Measurements from ENCODE around the gene ATAD3C.
A peak's percentile ranks its signal among the peaks of the same experiment; 100 is the strongest.
"Not testable (repeated sequence)": the region's sequence is repeated elsewhere in the genome, so short reads cannot be mapped to it uniquely, and the experiment has no call there.

Gene ATAD3C

DNA sequence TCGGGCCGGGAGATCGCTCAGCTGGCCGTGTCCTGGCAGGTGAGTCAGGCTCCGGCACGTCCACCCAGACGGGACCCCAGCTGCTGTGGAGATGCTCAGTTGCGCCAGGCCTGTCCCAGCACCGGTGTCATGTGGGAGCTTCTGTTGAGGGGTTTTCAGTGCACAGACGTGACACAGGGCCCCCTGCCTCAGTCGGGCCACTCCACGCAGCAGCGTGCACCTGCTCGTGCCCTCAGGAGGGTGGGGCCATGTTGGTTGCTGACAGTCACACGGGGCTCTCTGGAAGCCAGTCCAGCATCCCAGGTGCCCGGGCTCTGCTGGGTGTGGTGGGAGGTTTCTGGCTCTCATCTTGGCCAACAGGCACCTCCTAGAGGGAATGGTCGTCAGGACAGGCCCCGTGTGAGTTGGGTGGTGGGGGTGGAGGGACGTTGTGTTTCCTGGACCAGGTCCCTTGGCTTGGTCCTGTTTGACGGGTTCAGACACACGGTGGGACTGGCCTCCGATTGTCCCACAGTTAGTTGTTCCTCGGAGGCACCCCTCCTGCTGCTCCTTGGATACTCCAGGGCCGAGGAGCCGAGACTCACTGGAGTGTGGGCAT lies 41.2 kb downstream of the ATAD3C start:
- Mint-ChIP-seq H3K4me1 (no peaks in the 10 kb centered on the region), H3K9me3 (peaks cover 33% of the 10 kb centered on the region), H3K4me3 (no peak overlapping the region), H3K27ac (no peak overlapping the region), H3K36me3 (ENCODE audit: low read depth) (peaks cover 54% of the 10 kb centered on the region), H3K27me3 (ENCODE audit: low read depth, poor library complexity) (no peaks in the 10 kb centered on the region)
- TF ChIP-seq, protein P1, sequence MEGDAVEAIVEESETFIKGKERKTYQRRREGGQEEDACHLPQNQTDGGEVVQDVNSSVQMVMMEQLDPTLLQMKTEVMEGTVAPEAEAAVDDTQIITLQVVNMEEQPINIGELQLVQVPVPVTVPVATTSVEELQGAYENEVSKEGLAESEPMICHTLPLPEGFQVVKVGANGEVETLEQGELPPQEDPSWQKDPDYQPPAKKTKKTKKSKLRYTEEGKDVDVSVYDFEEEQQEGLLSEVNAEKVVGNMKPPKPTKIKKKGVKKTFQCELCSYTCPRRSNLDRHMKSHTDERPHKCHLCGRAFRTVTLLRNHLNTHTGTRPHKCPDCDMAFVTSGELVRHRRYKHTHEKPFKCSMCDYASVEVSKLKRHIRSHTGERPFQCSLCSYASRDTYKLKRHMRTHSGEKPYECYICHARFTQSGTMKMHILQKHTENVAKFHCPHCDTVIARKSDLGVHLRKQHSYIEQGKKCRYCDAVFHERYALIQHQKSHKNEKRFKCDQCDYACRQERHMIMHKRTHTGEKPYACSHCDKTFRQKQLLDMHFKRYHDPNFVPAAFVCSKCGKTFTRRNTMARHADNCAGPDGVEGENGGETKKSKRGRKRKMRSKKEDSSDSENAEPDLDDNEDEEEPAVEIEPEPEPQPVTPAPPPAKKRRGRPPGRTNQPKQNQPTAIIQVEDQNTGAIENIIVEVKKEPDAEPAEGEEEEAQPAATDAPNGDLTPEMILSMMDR (IDR thresholded peaks at IDR 0.05): no peak
- DNase-seq: no peak

DNA sequence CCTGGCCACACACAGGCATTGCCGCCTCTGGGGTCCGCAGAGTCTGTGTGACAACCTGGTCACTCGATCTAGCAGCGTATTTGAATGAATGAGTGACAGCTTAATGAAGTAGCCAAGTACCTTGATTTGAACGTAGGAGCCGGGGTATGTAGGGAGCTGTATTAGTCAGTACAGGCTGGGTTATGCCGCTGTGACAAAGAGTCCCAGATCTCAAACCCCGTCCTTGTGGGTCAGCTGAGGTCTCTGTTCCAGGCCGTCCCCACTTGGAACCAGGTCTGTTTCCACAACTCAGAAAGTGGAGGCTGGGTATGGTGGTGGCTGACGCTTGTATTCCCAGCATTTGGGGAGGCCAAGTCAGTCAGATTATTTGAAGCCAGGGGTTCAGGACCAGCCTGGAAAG lies 42.1 kb downstream of the ATAD3C start:
- H3K9me3 Mint-ChIP-seq: peaks cover 33% of the 10 kb centered on the region
- H3K4me3 Mint-ChIP-seq: no peak overlapping the region
- TF ChIP-seq, protein P1 (IDR thresholded peaks at IDR 0.05): no peak
- no peaks in the 10 kb centered on the region for H3K4me1 Mint-ChIP-seq
- H3K36me3 Mint-ChIP-seq (ENCODE audit: low read depth): peaks cover 54% of the 10 kb centered on the region
- no peaks in the 10 kb centered on the region for H3K27me3 Mint-ChIP-seq (ENCODE audit: low read depth, poor library complexity)
- H3K27ac Mint-ChIP-seq: no peak overlapping the region
- DNase-seq: no peak

DNA sequence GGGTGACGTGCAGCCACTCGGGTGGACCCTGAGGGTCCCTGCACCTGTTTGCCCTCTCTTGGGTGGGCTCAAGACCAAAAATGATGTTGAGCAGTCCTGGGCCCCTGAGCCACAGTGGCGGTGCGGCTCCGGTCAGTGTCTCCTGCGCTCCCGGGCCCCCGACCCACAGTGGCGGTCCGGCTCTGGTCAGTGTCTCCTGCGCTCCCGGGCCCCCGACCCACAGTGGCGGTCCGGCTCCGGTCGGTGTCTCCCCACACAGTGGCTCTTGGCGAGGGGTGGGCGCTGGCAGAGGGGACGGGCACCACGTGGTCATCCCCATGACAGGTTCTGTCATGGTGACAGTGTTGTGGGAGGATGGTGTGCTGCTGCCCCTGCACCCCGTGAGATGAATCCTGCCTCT lies 44.8 kb downstream of the ATAD3C start:
- not testable (repeated sequence) for DNase-seq; H3K4me3 Mint-ChIP-seq; H3K4me1 Mint-ChIP-seq; H3K27ac Mint-ChIP-seq; H3K27me3 Mint-ChIP-seq (ENCODE audit: low read depth, poor library complexity)
- H3K9me3 Mint-ChIP-seq: peaks cover 33% of the 10 kb centered on the region
- H3K36me3 Mint-ChIP-seq (ENCODE audit: low read depth): peaks cover 45% of the 10 kb centered on the region

DNA sequence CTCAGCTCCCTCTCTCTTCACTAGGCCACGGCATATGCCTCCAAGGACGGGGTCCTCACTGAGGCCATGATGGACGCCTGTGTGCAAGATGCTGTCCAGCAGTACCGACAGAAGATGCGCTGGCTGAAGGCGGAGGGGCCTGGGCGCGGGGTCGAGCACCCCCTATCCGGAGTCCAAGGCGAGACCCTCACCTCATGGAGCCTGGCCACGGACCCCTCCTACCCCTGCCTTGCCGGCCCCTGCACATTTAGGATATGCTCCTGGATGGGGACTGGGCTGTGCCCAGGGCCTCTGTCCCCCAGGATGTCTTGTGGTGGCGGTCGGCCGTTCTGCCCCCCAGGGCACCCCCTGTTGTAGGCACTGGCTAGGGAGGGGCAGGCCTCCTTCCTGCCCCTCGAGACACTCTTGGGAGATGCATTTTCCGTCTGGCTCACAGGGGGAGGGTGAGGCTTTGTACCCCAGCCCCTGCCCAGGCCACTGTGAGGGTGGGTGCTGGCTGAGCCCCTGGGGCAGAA lies 46.0 kb downstream of the ATAD3C start:
- not testable (repeated sequence) for DNase-seq; H3K27me3 Mint-ChIP-seq (ENCODE audit: low read depth, poor library complexity); H3K4me3 Mint-ChIP-seq; H3K27ac Mint-ChIP-seq; H3K4me1 Mint-ChIP-seq
- Mint-ChIP-seq H3K9me3 (peaks cover 28% of the 10 kb centered on the region), H3K36me3 (ENCODE audit: low read depth) (peaks cover 33% of the 10 kb centered on the region)

DNA sequence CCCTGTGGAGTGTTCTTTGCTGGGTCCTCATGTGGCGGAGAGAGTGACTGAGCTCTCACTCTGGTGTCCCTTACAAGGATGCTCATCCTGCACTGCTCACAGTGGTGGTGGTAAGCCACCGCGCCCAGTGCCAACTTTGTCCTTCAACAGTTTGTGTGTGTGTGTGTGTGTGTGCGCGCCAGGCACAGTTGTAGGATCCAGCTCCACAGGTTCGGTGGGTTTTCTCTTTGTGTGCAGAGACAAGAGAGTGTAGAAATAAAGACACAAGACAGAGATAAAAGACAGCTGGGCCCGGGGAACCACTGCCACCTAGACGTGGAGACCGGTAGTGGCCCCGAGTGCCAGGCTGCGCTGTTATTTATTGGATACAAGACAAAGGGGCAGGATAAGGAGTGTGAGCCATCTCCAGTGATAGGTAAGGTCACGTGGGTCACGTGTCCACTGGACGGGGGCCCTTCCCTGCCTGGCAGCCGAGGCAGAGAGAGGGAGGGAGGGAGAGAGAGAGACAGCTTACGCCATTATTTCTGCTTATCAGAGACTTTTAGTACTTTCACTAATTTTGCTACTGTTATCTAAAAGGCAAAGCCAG lies 55.4 kb downstream of the ATAD3C start:
- not testable (repeated sequence) for H3K36me3 Mint-ChIP-seq (ENCODE audit: low read depth); H3K27me3 Mint-ChIP-seq (ENCODE audit: low read depth, poor library complexity); H3K9me3 Mint-ChIP-seq
- H3K4me1 Mint-ChIP-seq: peaks cover 26% of the 10 kb centered on the region
- TF ChIP-seq, protein P1 (IDR thresholded peaks at IDR 0.05): peak; percentile 64
- peak overlapping the region; percentile 71 for H3K4me3 Mint-ChIP-seq
- peak overlapping the region; percentile 99 for H3K27ac Mint-ChIP-seq
- peak; percentile 76 for DNase-seq

DNA sequence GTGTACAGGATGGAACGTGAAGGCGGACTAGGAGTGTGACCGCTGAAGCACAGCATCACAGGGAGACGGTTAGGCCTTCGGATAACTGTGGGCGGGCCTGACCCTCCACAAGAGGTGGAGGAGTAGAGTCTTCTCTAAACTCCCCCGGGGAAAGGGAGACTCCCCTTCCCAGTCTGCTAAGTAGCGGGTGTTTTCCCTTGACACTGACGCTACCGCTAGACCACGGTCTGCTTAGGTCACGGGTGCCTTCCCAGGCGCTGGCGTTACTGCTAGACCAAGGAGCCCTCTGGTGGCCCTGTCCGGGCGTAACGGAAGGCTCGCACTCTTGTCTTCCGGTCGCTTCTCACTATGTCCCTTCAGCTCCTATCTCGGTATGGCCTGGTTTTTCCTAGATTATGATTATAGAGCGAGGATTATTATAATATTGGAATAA lies 55.9 kb downstream of the ATAD3C start:
- H3K4me1 Mint-ChIP-seq: peaks cover 26% of the 10 kb centered on the region
- peak overlapping the region; percentile 71 for H3K4me3 Mint-ChIP-seq
- DNase-seq: peak; percentile 46
- H3K9me3 Mint-ChIP-seq; H3K27me3 Mint-ChIP-seq (ENCODE audit: low read depth, poor library complexity); H3K36me3 Mint-ChIP-seq (ENCODE audit: low read depth): not testable (repeated sequence)
- H3K27ac Mint-ChIP-seq: peak overlapping the region; percentile 99

DNA sequence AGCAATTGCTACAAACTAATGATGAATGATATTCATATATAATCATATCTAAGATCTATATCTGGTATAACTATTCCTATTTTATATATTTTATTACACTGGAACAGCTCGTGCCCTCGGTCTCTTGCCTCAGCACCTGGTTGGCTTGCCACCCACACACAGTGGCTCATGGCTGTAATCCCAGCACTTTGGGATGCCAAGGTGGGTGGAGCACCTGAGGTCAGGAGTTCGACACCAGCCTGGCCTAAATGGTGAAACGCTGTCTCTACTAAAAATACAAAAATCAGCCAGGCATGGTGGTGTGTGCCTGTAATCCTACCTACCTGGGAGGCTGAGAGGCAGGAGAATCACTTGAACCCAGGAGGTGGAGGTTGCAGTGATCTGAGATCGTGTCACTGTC lies 56.3 kb downstream of the ATAD3C start:
- not testable (repeated sequence) for H3K9me3 Mint-ChIP-seq; DNase-seq; H3K27me3 Mint-ChIP-seq (ENCODE audit: low read depth, poor library complexity); H3K36me3 Mint-ChIP-seq (ENCODE audit: low read depth)
- Mint-ChIP-seq H3K27ac (peak overlapping the region; percentile 87), H3K4me1 (peaks cover 28% of the 10 kb centered on the region), H3K4me3 (peak overlapping the region; percentile 66)

DNA sequence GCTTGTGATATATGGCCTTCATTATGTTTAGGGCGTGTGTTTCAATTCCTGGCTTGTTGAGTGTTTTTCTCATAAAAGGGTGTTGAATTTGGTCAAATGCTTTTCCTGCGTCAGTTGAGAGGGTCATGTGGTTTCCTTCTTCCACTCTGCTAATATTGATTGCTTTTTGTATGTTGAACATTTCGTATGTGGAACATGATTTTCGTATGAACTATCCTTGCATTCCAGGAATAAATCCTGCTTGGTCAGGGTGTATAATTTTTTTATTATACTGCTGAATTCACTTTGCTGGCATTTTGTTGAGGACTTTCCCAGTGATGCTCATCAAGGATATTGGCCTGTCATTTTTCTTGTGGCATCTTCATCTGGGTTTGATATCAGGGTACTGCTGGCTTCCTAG lies 57.8 kb downstream of the ATAD3C start:
- Mint-ChIP-seq H3K4me1 (peaks cover 33% of the 10 kb centered on the region), H3K27ac (peak overlapping the region; percentile 39), H3K27me3 (ENCODE audit: low read depth, poor library complexity) (no peaks in the 10 kb centered on the region), H3K4me3 (no peak overlapping the region), H3K36me3 (ENCODE audit: low read depth) (no peaks in the 10 kb centered on the region), H3K9me3 (no peaks in the 10 kb centered on the region)
- TF ChIP-seq, protein P1 (IDR thresholded peaks at IDR 0.05): no peak
- DNase-seq: no peak

DNA sequence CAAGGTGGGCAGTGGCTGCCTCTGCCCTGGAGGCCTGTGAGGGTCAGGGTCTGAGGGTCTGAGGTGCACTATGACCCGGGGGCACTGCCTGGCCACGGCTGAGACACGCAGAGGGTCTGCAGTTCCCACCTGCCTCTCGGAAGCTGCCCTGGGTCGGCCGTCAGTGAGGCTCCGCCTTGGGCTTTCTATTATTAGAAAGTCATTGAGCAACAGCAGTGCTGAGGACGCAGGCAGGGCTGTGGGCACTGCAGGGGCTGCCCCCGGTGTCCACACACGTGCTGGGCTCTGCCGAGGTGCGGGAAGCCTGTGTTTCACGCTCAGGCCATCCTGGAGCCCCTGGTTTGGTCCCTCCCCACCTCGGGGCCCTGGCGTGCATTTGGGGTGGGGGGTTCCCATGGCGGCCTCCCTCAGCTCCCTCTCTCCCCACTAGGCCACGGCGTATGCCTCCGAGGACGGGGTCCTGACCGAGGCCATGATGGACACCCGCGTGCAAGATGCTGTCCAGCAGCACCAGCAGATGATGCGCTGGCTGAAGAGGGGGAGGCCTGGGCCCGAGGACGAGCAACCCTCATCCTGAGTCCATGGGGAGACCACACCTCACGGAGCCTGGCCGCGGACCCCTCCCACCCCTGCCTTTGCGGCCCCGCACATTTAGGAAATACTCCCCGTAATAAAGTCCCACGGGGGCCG lies 59.4 kb downstream of the ATAD3C start:
- H3K4me3 Mint-ChIP-seq; H3K27ac Mint-ChIP-seq; DNase-seq; H3K9me3 Mint-ChIP-seq; H3K36me3 Mint-ChIP-seq (ENCODE audit: low read depth); H3K27me3 Mint-ChIP-seq (ENCODE audit: low read depth, poor library complexity): not testable (repeated sequence)
- H3K4me1 Mint-ChIP-seq: peaks cover 39% of the 10 kb centered on the region

DNA sequence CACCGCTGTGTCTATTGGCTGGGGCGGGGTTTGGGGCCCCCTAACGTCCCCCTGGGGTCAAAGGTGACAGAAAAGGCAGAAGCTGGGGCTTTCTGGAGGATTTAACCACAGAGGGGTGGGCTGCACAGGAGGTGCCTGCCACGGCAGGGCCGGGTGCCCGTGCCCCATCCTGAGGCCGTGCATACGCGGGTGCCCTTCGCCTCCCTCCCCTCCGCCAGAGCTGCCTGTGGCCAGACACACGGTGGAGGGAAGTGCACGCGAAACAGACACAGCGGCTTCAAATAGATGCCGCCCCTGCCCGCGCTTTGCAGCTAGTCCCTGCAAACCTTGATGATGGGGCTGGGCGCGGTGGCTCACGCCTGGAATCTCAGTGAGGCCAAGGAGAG lies 60.0 kb downstream of the ATAD3C start:
- not testable (repeated sequence) for H3K27ac Mint-ChIP-seq; H3K4me3 Mint-ChIP-seq; DNase-seq; H3K36me3 Mint-ChIP-seq (ENCODE audit: low read depth); H3K27me3 Mint-ChIP-seq (ENCODE audit: low read depth, poor library complexity); H3K9me3 Mint-ChIP-seq
- peaks cover 41% of the 10 kb centered on the region for H3K4me1 Mint-ChIP-seq
